ENCODE results near the gene RFX7. TPM values are rescaled to one million over a fixed set of nuclear protein-coding genes. Genes with fewer than 3 reads are reported as not detected.
A peak's percentile ranks its signal among the peaks of the same experiment; 100 is the strongest.

The RFX7 gene
- total and polyA plus RNA-seq, 2 of the 4 experiments (the other 2 are of a cell fraction) = 4.1 to 10.6 TPM

DNA sequence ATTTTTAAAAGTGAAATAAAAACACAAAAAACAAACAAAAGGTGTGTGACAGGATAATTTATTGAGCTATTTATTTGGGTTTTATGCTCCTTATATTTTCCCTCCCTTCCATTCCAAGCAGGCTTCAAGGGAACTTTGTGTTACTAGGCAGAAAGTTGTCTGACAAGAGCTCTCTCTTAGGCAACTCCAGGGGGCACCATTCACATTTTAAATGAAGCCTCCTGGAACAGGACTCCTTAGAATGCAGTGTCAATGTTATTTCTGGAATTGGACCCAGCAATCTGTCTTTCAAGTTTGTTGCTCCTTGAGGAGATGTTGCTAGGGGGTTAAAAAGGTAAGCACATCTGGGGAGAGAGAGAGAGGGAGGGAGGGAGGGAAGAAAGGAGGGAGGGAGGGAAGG lies 5.4 kb upstream of the RFX7 start:
- in situ Hi-C loops (cut with MboI; ENCODE audit: low sequenced_read_pairs) (no loop called here), dilution Hi-C loops (cut with HindIII; ENCODE audit: low sequenced_read_pairs, unreplicated experiment) (no loop called here), intact Hi-C loops (cut with micrococcal nuclease) (no loop called here)
- Histone ChIP-seq H4K91ac (ENCODE audit: insufficient read depth, low read depth, low read length) (no peak overlapping the region), H3K4me1 (ENCODE audit: control insufficient read depth, insufficient read depth, low read length) (peaks cover 4% of the 10 kb centered on the region), H2AFZ (replicated peaks; ENCODE audit: low read length, poor library complexity) (no peak overlapping the region), H3K14ac (replicated peaks; ENCODE audit: low read depth, low read length) (no peak overlapping the region), H4K8ac (ENCODE audit: low read depth in 2 of 2, low read length in 2 of 2) (no peak overlapping the region), H3K27ac (ENCODE audit: insufficient read depth, low read length) (no peak overlapping the region), H3K79me1 (ENCODE audit: low read depth in 1 of 2, low read length in 2 of 2) (peaks cover 0 to 12% of the 10 kb centered on the region in 2 experiments; a peak in 2 of 4 replicates), H4K5ac (ENCODE audit: low read depth, low read length) (no peak overlapping the region), H2BK15ac (ENCODE audit: low read depth, low read length) (no peak overlapping the region), H2BK5ac (ENCODE audit: low read depth, low read length, poor library complexity, severe bottlenecking) (no peak overlapping the region), H4K20me1 (ENCODE audit: insufficient read depth, low read length) (no peaks in the 10 kb centered on the region), H3K4me2 (ENCODE audit: low read depth, low read length) (no peak overlapping the region), H3K9me3 (ENCODE audit: control insufficient read depth, insufficient read depth, low read length) (no peaks in the 10 kb centered on the region), H2BK20ac (ENCODE audit: low read depth, low read length) (no peak overlapping the region), H3K23ac (ENCODE audit: low read depth, low read length) (no peak overlapping the region), H3K4me3 (ENCODE audit: insufficient read depth, low read depth, low read length) (no peak overlapping the region), H2BK120ac (ENCODE audit: low read depth, low read length) (no peak overlapping the region), H2AK5ac (ENCODE audit: low read depth, low read length) (no peak overlapping the region), H3K9ac (ENCODE audit: low read depth, low read length) (no peak overlapping the region), H3K9me1 (ENCODE audit: insufficient read depth, low read length) (no peaks in the 10 kb centered on the region; the same call in 1 of the 2 replicates), H3K27me3 (ENCODE audit: control insufficient read depth, insufficient read depth, low read length) (no peaks in the 10 kb centered on the region; the same call in 1 of the 2 replicates), H2AK9ac (replicated peaks; ENCODE audit: low read depth, low read length, poor library complexity) (no peak overlapping the region), H3K56ac (ENCODE audit: extremely low read depth, insufficient read depth, low read length) (no peak overlapping the region), H3K36me3 (ENCODE audit: control insufficient read depth, insufficient read depth, low read length) (no peaks in the 10 kb centered on the region), H3K18ac (ENCODE audit: low read depth, low read length) (no peak overlapping the region), H3K4ac (ENCODE audit: low read depth, low read length) (no peak overlapping the region)
- no TSS peak for BruUV-seq (replicated peaks)
- CTCF ChIA-PET = interaction anchor here (0.6 kb wide), 1 partner anchor 865 kb away, joined by 6 read pairs; no protein-coding TSS in a partner anchor
- DNase-seq (peak; percentile 58), ATAC-seq (ENCODE audit: low read depth) (no peak)
- TF ChIP-seq, protein P1, sequence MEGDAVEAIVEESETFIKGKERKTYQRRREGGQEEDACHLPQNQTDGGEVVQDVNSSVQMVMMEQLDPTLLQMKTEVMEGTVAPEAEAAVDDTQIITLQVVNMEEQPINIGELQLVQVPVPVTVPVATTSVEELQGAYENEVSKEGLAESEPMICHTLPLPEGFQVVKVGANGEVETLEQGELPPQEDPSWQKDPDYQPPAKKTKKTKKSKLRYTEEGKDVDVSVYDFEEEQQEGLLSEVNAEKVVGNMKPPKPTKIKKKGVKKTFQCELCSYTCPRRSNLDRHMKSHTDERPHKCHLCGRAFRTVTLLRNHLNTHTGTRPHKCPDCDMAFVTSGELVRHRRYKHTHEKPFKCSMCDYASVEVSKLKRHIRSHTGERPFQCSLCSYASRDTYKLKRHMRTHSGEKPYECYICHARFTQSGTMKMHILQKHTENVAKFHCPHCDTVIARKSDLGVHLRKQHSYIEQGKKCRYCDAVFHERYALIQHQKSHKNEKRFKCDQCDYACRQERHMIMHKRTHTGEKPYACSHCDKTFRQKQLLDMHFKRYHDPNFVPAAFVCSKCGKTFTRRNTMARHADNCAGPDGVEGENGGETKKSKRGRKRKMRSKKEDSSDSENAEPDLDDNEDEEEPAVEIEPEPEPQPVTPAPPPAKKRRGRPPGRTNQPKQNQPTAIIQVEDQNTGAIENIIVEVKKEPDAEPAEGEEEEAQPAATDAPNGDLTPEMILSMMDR (conservative IDR thresholded peaks at IDR 0.05; ENCODE audit: low read depth, low read length) = peak; percentile 36
- TF ChIP-seq RFX5 (IDR thresholded peaks at IDR 0.05; ENCODE audit: low read depth, low read length) = peak; percentile 60; the same call in 1 of the 2 replicates
- no peak for TF ChIP-seq MAZ (IDR thresholded peaks at IDR 0.05; ENCODE audit: borderline replicate concordance, low read depth, low read length)
- TF ChIP-seq RAD21 (IDR thresholded peaks at IDR 0.05; ENCODE audit: low read length) = peak; percentile 33; the same call in 1 of the 2 replicates
- TF ChIP-seq SMC3 (IDR thresholded peaks at IDR 0.05; ENCODE audit: low read depth, low read length) = peak; percentile 27; the same call in 1 of the 2 replicates
- POLR2A ChIA-PET (ENCODE audit: unreplicated experiment) = no interaction called here
